Nephron (organoid): ENCODE data around the gene STPG1.
"Not testable (repeated sequence)": the region's sequence is repeated elsewhere in the genome, so short reads cannot be mapped to it uniquely, and the experiment has no call there.

Experiments
- H3K27ac Mint-ChIP-seq, 3 experiments: 2 replicates each; pipeline ENCODE4 v1.8.0; 2020; ENCODE audit warnings: mixed read lengths in 3 of 3, mild to moderate bottlenecking in 2 of 3, moderate library complexity in 1 of 3
- H3K27me3 Mint-ChIP-seq: 2 replicates; pipeline ENCODE4 v1.8.0; 2021; ENCODE audit warnings: low read depth, mild to moderate bottlenecking, moderate library complexity, mixed read lengths
- H3K36me3 Mint-ChIP-seq: 2 replicates; pipeline ENCODE4 v1.8.0; 2020; ENCODE audit warnings: low read depth, mixed read lengths
- H3K4me1 Mint-ChIP-seq: 2 replicates; pipeline ENCODE4 v1.8.0; 2020; ENCODE audit warnings: mixed read lengths
- H3K4me3 Mint-ChIP-seq, 3 experiments: 2 replicates each; pipeline ENCODE4 v1.8.0; 2020; ENCODE audit warnings: mild to moderate bottlenecking in 3 of 3, mixed read lengths in 3 of 3, moderate library complexity in 2 of 3
- H3K9me3 Mint-ChIP-seq: 2 replicates; pipeline ENCODE4 v1.8.0; 2020; ENCODE audit warnings: mixed read lengths
- TF ChIP-seq, protein P1 (sequence below), 3 experiments: fragments of 200-600 bp; sonication (generic); IDR thresholded peaks; one replicate each; pipeline ENCODE4 v1.5.0; 2021; ENCODE audit warnings: antibody characterized with exemption in 3 of 3; ENCODE audit not compliant: unreplicated experiment in 3 of 3

STPG1 gene

GRCh38 chr1:24452922-24453485 lies 39.4 kb upstream of the STPG1 start:
- no peak overlapping the region for H3K27ac Mint-ChIP-seq
- peaks cover 29% of the 10 kb centered on the region for H3K36me3 Mint-ChIP-seq
- H3K27me3 Mint-ChIP-seq: no peaks in the 10 kb centered on the region
- TF ChIP-seq, protein P1, sequence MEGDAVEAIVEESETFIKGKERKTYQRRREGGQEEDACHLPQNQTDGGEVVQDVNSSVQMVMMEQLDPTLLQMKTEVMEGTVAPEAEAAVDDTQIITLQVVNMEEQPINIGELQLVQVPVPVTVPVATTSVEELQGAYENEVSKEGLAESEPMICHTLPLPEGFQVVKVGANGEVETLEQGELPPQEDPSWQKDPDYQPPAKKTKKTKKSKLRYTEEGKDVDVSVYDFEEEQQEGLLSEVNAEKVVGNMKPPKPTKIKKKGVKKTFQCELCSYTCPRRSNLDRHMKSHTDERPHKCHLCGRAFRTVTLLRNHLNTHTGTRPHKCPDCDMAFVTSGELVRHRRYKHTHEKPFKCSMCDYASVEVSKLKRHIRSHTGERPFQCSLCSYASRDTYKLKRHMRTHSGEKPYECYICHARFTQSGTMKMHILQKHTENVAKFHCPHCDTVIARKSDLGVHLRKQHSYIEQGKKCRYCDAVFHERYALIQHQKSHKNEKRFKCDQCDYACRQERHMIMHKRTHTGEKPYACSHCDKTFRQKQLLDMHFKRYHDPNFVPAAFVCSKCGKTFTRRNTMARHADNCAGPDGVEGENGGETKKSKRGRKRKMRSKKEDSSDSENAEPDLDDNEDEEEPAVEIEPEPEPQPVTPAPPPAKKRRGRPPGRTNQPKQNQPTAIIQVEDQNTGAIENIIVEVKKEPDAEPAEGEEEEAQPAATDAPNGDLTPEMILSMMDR (IDR thresholded peaks at IDR 0.05; ENCODE audit: unreplicated experiment in 3 of 3): no peak
- H3K9me3 Mint-ChIP-seq: no peaks in the 10 kb centered on the region
- no peak overlapping the region for H3K4me3 Mint-ChIP-seq
- H3K4me1 Mint-ChIP-seq: no peaks in the 10 kb centered on the region

GRCh38 chr1:24451746-24452145 lies 38.2 kb upstream of the STPG1 start:
- no peak overlapping the region for H3K4me3 Mint-ChIP-seq
- no peaks in the 10 kb centered on the region for H3K9me3 Mint-ChIP-seq
- no peaks in the 10 kb centered on the region for H3K27me3 Mint-ChIP-seq
- TF ChIP-seq, protein P1 (IDR thresholded peaks at IDR 0.05; ENCODE audit: unreplicated experiment in 3 of 3): no peak
- no peaks in the 10 kb centered on the region for H3K4me1 Mint-ChIP-seq
- peaks cover 27% of the 10 kb centered on the region for H3K36me3 Mint-ChIP-seq
- H3K27ac Mint-ChIP-seq: peak overlapping the region in 1 of 3 experiments; percentile 37

DNA sequence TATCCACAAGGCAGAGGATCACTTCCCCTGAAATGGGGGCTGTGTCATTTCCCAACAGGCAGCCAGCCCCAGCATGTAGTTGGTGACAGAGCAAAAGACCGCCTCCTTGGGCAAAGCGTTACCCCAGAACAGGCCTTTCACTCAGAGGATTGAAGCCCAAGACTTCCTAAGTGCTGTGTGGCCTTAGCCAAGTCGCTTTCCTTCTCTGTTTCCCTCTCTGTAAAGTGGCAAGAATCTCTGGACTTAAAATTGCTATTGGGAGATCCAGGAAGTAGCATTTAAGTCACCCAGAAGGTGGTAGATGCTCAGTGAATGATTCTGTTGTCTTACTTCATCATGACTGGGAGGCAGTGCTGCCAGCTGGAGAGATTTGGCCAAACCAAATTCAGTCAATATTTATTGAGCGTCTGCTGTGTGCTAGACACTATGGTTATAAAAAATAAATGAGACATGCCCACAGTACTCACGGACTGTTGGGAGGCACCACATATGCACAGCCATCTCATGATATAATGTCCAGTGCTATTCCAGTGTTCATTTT lies 37.3 kb upstream of the STPG1 start:
- H3K4me1 Mint-ChIP-seq: no peaks in the 10 kb centered on the region
- H3K36me3 Mint-ChIP-seq: peaks cover 33% of the 10 kb centered on the region
- no peaks in the 10 kb centered on the region for H3K9me3 Mint-ChIP-seq
- no peak overlapping the region for H3K27ac Mint-ChIP-seq
- no peak overlapping the region for H3K4me3 Mint-ChIP-seq
- no peaks in the 10 kb centered on the region for H3K27me3 Mint-ChIP-seq
- TF ChIP-seq, protein P1 (IDR thresholded peaks at IDR 0.05; ENCODE audit: unreplicated experiment in 3 of 3): no peak

DNA sequence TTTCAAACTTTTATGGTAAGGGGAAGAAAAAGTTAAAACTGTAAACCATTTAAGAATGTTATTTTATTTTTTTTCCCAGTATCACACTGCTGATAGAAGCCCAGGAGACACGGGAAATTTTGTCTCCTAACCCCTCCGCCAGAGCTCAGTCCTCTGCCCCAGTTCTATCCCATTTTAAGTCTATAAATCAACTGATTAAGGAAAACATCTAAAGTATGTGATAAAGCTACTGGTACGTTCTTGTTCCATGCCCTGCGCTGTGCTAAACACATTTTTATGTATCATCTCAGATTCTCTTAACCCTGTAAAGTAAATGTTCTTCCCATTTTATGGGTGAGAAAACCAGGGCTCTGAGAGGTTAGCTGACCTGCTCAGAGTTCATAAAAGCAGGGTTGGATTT lies 36.7 kb upstream of the STPG1 start:
- H3K27ac Mint-ChIP-seq: no peak overlapping the region
- peaks cover 37% of the 10 kb centered on the region for H3K36me3 Mint-ChIP-seq
- no peaks in the 10 kb centered on the region for H3K27me3 Mint-ChIP-seq
- H3K4me3 Mint-ChIP-seq: no peak overlapping the region
- H3K9me3 Mint-ChIP-seq: no peaks in the 10 kb centered on the region
- H3K4me1 Mint-ChIP-seq: no peaks in the 10 kb centered on the region
- TF ChIP-seq, protein P1 (IDR thresholded peaks at IDR 0.05; ENCODE audit: unreplicated experiment in 3 of 3): no peak

- not testable (repeated sequence) for H3K27ac Mint-ChIP-seq, H3K27me3 Mint-ChIP-seq, H3K4me3 Mint-ChIP-seq, H3K9me3 Mint-ChIP-seq
- Mint-ChIP-seq H3K36me3 (peaks cover 35% of the 10 kb centered on the region), H3K4me1 (peaks cover 17% of the 10 kb centered on the region)
These were observed 32.9 kb upstream of the STPG1 start for GRCh38 chr1:24446446-24446845.

GRCh38 chr1:24443241-24443656 lies 29.7 kb upstream of the STPG1 start:
- peak overlapping the region in 2 of 3 experiments; percentile 46 to 74 for H3K27ac Mint-ChIP-seq
- H3K4me3 Mint-ChIP-seq: no peak overlapping the region
- H3K9me3 Mint-ChIP-seq: no peaks in the 10 kb centered on the region
- H3K4me1 Mint-ChIP-seq: peaks cover 42% of the 10 kb centered on the region
- H3K27me3 Mint-ChIP-seq: no peaks in the 10 kb centered on the region
- TF ChIP-seq, protein P1 (IDR thresholded peaks at IDR 0.05; ENCODE audit: unreplicated experiment in 3 of 3): no peak
- peaks cover 25% of the 10 kb centered on the region for H3K36me3 Mint-ChIP-seq
